GM12892 (cell line): ENCODE data around the gene IMP4.

Experiments
- DNase-seq: peaks from one replicate; pipeline ENCODE4 v3.0.0; 2011; ENCODE audit not compliant: insufficient read length
- FAIRE-seq: peaks from 2 replicates; lab custom pipeline; 2011; peaks lifted over from hg19 to GRCh38; lab: Jason Lieb, UNC
- POLR2A ChIP-seq: IDR thresholded peaks from 2 replicates; pipeline ENCODE4 v1.6.1; 2011; ENCODE audit warnings: low read depth, low read length, control low read depth
- POLR2AphosphoS5 ChIP-seq: IDR thresholded peaks from 2 replicates; pipeline ENCODE4 v1.6.1; 2011; ENCODE audit warnings: low read depth, low read length, control low read depth
- TAF1 ChIP-seq: IDR thresholded peaks from 2 replicates; pipeline ENCODE4 v1.6.1; 2011; ENCODE audit warnings: low read depth, mild to moderate bottlenecking, control low read depth, low read length, borderline replicate concordance

Gene IMP4

GRCh38 chr2:130351711-130352110, 9.0 kb downstream of the IMP4 start:
- FAIRE-seq = no peak
- TF ChIP-seq TAF1 = no peak
- no peak for TF ChIP-seq POLR2AphosphoS5
- no peak for TF ChIP-seq POLR2A
- no peak for DNase-seq

- TF ChIP-seq TAF1 = no peak
- no peak for FAIRE-seq
- no peak for DNase-seq
These were observed 9.5 kb downstream of the IMP4 start for GRCh38 chr2:130352237-130352636.

- DNase-seq (no peak), FAIRE-seq (no peak)
- no peak for TF ChIP-seq TAF1
- TF ChIP-seq POLR2A = no peak
- no peak for TF ChIP-seq POLR2AphosphoS5
These were observed 10.8 kb downstream of the IMP4 start for GRCh38 chr2:130353291-130354138.

- DNase-seq (no peak), FAIRE-seq (no peak)
- TF ChIP-seq POLR2AphosphoS5 (no peak), TAF1 (no peak)
These were observed 11.4 kb downstream of the IMP4 start for GRCh38 chr2:130354139-130354428.

GRCh38 chr2:130355172-130355577, 12.5 kb downstream of the IMP4 start:
- no peak for DNase-seq

GRCh38 chr2:130355578-130356431, 13.1 kb downstream of the IMP4 start, which contains the start of gene PTPN18:
TSS of gene PTPN18 (plus strand) at chr2:130356056. CDS start at chr2:130356108, 52 bp downstream.
- DNase-seq (peak; percentile 86), FAIRE-seq (no peak)
- TF ChIP-seq TAF1 = no peak
- peak; percentile 48; the same call in 1 of the 2 replicates for TF ChIP-seq POLR2A

More at GRCh38 chr2:130355172-130355577, 12.5 kb downstream of the IMP4 start:
- FAIRE-seq = no peak
- TF ChIP-seq POLR2AphosphoS5 (no peak), TAF1 (no peak), POLR2A (no peak)

- DNase-seq = no peak
- no peak for FAIRE-seq
- TF ChIP-seq TAF1 (no peak), POLR2A (no peak), POLR2AphosphoS5 (no peak)
These were observed 15.2 kb downstream of the IMP4 start for GRCh38 chr2:130357864-130358263.

GRCh38 chr2:130358420-130359350, 16.0 kb downstream of the IMP4 start:
- DNase-seq (no peak), FAIRE-seq (no peak)
- TF ChIP-seq TAF1 (no peak), POLR2A (no peak), POLR2AphosphoS5 (no peak)

- DNase-seq (no peak), FAIRE-seq (no peak)
- TF ChIP-seq POLR2AphosphoS5 (no peak), POLR2A (no peak), TAF1 (no peak)
These were observed 16.8 kb downstream of the IMP4 start for GRCh38 chr2:130359466-130359865.

GRCh38 chr2:130363479-130363878, 20.8 kb downstream of the IMP4 start:
- DNase-seq = no peak
- FAIRE-seq = no peak
- TF ChIP-seq TAF1 = no peak
- TF ChIP-seq POLR2AphosphoS5 = no peak
- no peak for TF ChIP-seq POLR2A

- TF ChIP-seq POLR2AphosphoS5 (no peak), TAF1 (no peak), POLR2A (no peak)
These were observed 22.4 kb downstream of the IMP4 start for GRCh38 chr2:130365075-130365474.

More at GRCh38 chr2:130365075-130365474, 22.4 kb downstream of the IMP4 start:
- FAIRE-seq (no peak), DNase-seq (no peak)
